ENCODE data around the gene RAB42.
"Not testable (repeated sequence)": the region's sequence is repeated elsewhere in the genome, so short reads cannot be mapped to it uniquely, and the experiment has no call there.

RAB42 gene

GRCh38 chr1:28560886-28561285 lies 31.2 kb upstream of the RAB42 start:
- ChIA-PET POLR2A (ENCODE audit: low non-redundant PET) (no interaction called here), CTCF (interaction anchor here (0.7 kb wide), 2 partner anchors 8 to 67 kb away, joined by 3 to 5 read pairs; partner anchors contain the start of gene TRNAU1AP)
- TF ChIP-seq CTCF (conservative IDR thresholded peaks at IDR 0.05; ENCODE audit: low read depth): no peak
- no peak for DNase-seq (ENCODE audit: low spot score)
- no peak overlapping the region for H3K27ac ChIP-seq

- DNase-seq (ENCODE audit: low spot score): no peak
- TF ChIP-seq CTCF (conservative IDR thresholded peaks at IDR 0.05; ENCODE audit: low read depth): no peak
- CTCF ChIA-PET: interaction anchor here (0.7 kb wide), 1 partner anchor 18 kb away, joined by 4 read pairs; no protein-coding TSS in a partner anchor
- H3K27ac ChIP-seq: no peak overlapping the region
- POLR2A ChIA-PET (ENCODE audit: low non-redundant PET): no interaction called here
These were observed 27.8 kb upstream of the RAB42 start for GRCh38 chr1:28564310-28564709.

- POLR2A ChIA-PET (ENCODE audit: low non-redundant PET): no interaction called here
- no peak for DNase-seq (ENCODE audit: low spot score)
- CTCF ChIA-PET: no interaction called here
- no peak overlapping the region for H3K27ac ChIP-seq
- no peak for TF ChIP-seq CTCF (conservative IDR thresholded peaks at IDR 0.05; ENCODE audit: low read depth)
These were observed 27.0 kb upstream of the RAB42 start for GRCh38 chr1:28565040-28565439.

GRCh38 chr1:28565726-28566125 lies 26.3 kb upstream of the RAB42 start:
- no peak overlapping the region for H3K27ac ChIP-seq
- no peak for DNase-seq (ENCODE audit: low spot score)
- TF ChIP-seq CTCF (conservative IDR thresholded peaks at IDR 0.05; ENCODE audit: low read depth): no peak
- CTCF ChIA-PET: no interaction called here
- POLR2A ChIA-PET (ENCODE audit: low non-redundant PET): no interaction called here

- no peak overlapping the region for H3K27ac ChIP-seq
- DNase-seq (ENCODE audit: low spot score): no peak
- CTCF ChIA-PET: interaction anchor here (0.7 kb wide), 1 partner anchor 1126 kb away, joined by 3 read pairs; no protein-coding TSS in a partner anchor
- no peak for TF ChIP-seq CTCF (conservative IDR thresholded peaks at IDR 0.05; ENCODE audit: low read depth)
- POLR2A ChIA-PET (ENCODE audit: low non-redundant PET): no interaction called here
These were observed 25.1 kb upstream of the RAB42 start for GRCh38 chr1:28566931-28567330.

- CTCF ChIA-PET: no interaction called here
- peak overlapping the region; percentile 90 for H3K27ac ChIP-seq
- TF ChIP-seq CTCF (conservative IDR thresholded peaks at IDR 0.05; ENCODE audit: low read depth): no peak
- DNase-seq (ENCODE audit: low spot score): no peak
- POLR2A ChIA-PET (ENCODE audit: low non-redundant PET): no interaction called here
These were observed 20.2 kb upstream of the RAB42 start for GRCh38 chr1:28571911-28572310.

- POLR2A ChIA-PET (ENCODE audit: low non-redundant PET): interaction anchor here (0.7 to 1.2 kb wide), 3 partner anchors 8 to 54 kb away, joined by 4 to 9 read pairs (median 7); no protein-coding TSS in a partner anchor
- not testable (repeated sequence) for DNase-seq (ENCODE audit: low spot score)
- peak overlapping the region; percentile 90 for H3K27ac ChIP-seq
- CTCF ChIA-PET: interaction anchor here (0.6 to 0.7 kb wide), 3 partner anchors 55 to 1575 kb away, joined by 4 to 5 read pairs (median 4); no protein-coding TSS in a partner anchor
These were observed 19.2 kb upstream of the RAB42 start for GRCh38 chr1:28572891-28573290.
